SW480 (cell line): ENCODE results near the gene SUMO3.

Experiments
- DNase-seq: peaks from one replicate; pipeline ENCODE4 v3.0.0-alpha.2; 2016; ENCODE audit warnings: low spot score

SUMO3 gene

DNA sequence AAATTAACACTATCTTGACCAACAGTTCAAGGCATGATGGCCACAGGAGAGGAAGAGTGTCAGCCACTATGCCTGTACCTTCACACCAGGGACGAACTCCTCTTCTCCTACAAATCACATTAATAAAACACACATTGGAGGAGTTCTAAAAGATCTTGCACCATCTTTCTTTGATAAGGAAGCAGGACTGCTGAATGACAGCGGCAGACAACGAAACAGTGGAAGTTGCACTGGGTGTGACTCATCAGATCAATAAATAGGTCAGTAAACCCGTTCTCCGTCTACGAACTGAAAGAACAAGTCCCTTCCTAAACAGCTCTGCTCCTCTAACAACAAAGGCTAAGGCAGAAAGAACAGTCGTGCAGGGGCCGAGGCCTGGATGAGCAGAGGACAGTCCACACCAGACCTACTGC, 39.4 kb downstream of the SUMO3 start:
- DNase-seq, result no peak

- DNase-seq, result peak; percentile 63
Measured at GRCh38 chr21:44778094-44778493, 39.8 kb downstream of the SUMO3 start.

- DNase-seq, result no peak
Measured at GRCh38 chr21:44774972-44775371, 42.9 kb downstream of the SUMO3 start.

DNA sequence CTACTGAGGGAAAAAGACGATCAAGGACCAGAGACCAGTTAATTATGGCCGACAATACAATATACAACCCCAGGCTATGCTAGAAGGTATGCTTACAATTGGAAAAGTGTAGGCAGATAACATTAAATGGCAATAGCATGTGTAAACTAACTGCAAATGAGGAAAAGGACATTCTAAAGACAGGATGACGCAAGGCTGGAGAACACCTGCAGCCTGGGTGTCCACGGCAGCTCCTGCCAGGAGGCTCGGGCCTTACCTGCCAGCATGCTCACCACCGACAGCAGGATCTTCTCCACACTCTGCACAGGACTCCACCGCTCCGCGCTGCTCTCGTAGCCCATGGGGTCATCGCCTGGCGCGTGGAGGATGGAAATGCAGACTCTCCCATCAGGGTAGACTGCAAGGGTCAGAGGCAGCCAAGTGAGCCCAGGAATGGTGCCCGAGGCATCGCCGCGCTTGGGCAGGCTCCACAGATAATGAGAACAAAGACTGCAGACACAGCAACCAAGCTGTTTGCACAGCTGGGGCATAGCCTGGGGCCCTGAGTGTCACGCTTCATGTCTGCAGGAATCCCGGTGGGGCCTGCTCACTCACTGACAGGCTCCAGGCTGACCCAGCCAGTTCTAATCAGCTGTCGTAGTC, 44.5 kb downstream of the SUMO3 start:
- no peak for DNase-seq

DNA sequence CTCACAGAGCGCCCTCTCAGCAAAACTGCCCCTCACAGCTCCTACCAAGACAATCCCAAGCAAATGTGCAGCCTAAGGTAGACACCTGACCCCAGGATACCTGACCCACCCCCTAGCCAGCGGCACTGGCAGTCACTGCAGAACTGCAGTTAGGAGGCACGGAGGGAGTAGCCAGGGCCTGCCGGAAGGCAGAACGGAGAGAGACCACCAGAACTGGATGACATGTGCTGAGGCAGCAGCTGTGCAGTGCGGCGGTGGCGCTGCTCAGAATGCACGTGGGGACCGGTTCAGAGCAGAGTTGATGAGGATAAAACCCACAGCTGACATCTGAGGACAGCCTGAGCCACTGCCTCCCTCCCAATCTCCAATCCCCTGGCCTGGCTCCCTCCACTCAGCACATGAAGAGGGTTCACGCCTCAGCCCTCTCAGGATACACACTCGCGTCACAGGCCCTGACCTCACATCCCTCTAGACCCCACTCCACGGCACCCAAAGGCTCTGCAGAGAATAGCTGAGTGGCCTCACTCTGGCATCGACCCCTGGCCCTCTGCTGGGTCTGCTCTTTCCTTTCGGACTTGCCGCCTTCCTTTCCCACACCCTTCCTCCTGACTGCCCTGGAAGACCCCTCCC, 45.9 kb downstream of the SUMO3 start:
- no peak for DNase-seq

GRCh38 chr21:44767834-44768831, 49.7 kb downstream of the SUMO3 start:
- no peak for DNase-seq

GRCh38 chr21:44766818-44767354, 51.0 kb downstream of the SUMO3 start:
- DNase-seq, result no peak

DNA sequence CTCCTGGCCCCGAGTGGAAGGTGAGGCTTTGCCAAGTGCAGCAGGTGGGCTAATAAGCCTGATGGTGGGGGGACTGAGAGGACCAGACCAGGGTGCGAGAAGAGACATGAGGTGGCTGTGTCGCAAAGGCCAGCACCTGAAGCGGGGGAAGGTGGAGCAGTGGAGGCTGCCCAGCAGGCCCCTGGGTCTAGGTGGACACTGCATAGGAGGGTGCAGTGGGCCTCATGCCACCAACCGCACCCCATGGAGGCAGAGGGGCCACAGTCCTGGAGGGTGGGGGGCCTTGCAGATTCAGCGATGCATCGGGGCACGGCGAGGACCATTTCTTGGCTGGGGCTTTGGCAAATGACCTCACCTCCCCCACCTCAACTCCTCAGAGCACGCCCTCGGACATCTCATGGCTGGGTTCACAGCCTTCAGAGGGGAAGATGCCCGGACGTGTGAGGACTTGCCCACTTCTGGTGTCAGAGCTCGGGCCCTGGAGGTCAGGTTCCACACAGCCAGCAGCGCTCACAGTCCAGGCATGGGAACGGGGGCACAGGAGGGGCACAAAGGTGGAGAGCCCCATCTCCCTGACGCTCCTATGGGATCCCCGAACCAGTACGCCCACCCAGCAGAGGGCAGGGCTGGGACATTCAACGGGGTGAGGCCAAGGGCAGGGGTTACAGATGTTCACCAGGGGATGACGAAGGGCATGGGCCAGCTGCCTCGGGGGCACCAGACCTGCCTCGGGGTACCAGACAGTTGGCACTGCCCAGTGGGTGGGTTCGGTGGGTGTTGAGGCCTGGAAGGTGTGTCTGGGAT, 51.6 kb downstream of the SUMO3 start:
- DNase-seq, result no peak

GRCh38 chr21:44765231-44766013, 52.4 kb downstream of the SUMO3 start:
- DNase-seq, result peak; percentile 44

GRCh38 chr21:44764319-44765230, 53.3 kb downstream of the SUMO3 start:
- no peak for DNase-seq

DNA sequence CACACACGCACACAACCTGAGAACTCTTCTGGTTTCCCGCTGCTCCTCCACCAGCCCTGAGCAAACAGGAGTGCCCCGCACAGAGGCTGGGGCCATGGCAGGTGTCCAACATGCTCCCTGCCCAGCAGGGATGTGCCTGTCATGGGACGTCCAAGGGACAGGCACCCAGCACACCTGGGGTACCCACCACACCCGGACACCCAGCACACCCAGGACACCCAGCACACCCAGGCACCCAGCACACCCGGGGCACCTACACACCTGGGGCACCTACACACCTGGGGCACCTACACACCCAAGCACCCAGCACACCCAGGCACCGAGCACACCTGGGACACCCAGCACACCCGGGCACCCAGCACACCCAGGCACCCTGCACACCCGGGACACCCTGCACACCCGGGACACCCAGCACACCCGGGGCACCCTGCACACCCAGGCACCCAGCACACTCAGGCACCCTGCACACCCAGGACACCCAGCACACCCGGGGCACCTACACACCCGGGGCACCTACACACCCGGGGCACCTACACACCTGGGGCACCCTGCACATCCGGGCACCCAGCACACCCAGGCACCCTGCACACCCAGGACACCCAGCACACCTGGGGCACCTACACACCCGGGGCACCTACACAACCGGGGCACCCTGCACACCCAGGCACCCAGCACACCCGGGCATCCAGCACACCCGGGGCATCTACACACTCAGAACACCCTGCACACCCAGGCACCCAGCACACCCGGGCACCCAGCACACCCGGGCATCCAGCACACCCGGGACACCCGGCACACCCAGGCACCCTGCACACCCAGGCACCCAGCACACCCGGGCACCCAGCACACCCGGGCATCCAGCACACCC, 54.2 kb downstream of the SUMO3 start:
- DNase-seq, result no peak

- DNase-seq, result no peak
Measured at GRCh38 chr21:44763050-44763378, 54.8 kb downstream of the SUMO3 start.

DNA sequence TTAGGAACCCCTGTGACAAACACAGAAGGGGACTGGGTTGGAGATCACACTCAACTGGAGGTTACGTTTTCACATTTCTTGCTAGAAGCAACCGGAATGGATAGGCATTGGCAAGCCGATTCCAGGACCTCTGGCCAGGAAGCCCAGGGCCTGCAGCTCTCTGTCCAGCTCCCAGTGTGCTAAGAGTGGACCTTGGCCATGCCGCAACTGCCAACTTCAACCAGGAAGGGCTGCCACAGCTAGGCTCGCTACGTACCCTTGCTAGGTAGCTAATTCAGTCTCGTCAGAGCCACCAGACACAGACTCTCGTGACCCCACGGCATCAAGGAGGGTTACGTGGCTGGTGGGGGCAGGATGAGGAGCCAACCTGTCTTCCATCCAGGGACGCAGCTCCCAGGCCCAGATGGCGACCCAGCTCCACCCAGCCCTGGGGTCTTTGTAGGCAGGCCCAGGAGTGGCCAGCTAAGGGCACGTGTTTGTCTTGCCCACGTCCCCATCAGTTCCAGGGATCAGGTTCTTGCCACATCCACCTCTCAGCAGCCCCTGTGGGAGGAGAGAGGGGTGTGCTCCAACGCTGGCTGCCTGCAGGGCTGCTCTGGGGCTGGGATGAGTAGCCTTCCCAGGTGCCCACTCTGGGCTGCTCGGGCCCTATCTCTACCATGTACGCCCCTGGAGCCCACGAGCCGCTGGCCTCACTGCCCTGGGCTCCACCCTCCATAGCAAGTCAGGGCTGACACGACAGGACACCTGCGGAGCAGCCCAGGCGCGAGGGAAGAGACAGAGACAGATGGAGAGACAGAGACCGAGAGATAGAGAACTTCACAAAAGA, 55.4 kb downstream of the SUMO3 start:
- no peak for DNase-seq

DNA sequence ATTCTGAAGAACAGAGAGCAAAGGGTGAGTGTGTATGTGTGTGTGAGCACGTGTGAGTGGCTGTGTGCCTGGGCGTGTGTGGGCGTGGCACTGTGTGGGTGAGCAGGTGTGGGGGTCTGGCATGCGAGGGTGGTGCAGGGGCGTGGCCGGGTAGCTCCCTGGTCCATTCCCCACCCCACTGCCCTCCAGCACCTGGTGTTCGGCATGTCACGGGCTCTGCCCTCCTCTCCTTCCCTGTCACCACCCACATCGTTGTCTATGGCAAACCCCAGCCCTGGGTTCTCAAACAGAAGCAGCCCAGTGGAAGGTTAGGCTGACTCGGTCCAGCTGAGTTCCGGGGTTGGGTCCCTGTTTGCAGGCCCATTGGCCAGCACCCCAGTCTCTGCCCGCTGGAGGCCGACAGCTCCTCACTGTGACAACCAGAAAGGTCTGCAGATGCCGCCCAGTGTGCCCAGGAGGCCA, 56.1 kb downstream of the SUMO3 start:
- DNase-seq, result peak; percentile 89

GRCh38 chr21:44761011-44761729, 56.7 kb downstream of the SUMO3 start:
- DNase-seq, result peak; percentile 87

GRCh38 chr21:44760376-44760775, 57.5 kb downstream of the SUMO3 start:
- DNase-seq, result no peak

DNA sequence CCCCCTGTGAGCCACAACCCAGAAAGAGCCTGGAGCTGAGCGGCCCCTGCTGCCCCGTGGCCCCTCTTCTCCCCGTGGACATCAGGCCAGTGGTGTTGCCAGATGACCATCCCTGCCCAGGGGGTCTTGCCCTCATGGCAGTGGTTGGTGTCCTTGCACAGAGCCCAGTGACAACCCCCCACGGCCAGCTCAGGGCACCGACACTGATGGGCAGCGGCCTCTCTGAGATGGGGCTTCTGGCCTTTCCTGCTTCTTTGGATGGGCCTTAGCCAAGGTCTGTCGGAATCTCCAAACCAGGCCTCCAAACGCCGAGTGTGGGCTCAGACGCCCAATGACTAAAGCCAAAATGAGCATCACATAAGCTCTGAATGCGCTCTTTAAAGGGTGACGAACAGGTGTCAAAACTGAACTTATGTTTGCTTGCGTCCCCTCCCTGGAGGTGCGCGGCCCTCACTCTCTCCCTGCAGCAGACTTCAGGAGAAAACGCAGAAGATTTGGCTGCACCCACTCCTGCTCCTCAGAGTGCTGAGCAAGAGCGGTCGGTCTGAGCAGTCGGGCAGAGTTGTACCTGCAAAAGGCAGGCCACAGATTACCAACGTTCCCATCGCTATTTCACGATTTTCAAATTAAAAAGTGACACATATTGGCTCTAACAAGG, 58.1 kb downstream of the SUMO3 start:
- no peak for DNase-seq
